Fibroblast of villous mesenchyme (primary cell): ENCODE data around the gene CCDC136. TPM values are rescaled to one million over a fixed set of nuclear protein-coding genes. Genes with fewer than 3 reads are reported as not detected.

Experiments used
- DNase-seq: peaks from one replicate; pipeline ENCODE4 v3.0.0-alpha.2; 2010; ENCODE audit warnings: low read depth
- H3K4me3 ChIP-seq: 2 replicates; pipeline ENCODE4 v1.5.1; 2011; ENCODE audit warnings: low read depth, mild to moderate bottlenecking, low read length
- total RNA-seq: library from RNA; depleted of rRNA; stranded (reverse); fragments of >200 nt; gene quantifications from 2 replicates; pipeline ENCODE4 v1.2.3, GENCODE V29; 2012
- TF ChIP-seq, protein P1 (sequence below): IDR thresholded peaks from 2 replicates; pipeline ENCODE4 v1.5.1; 2012; ENCODE audit warnings: low read depth, mild to moderate bottlenecking, low read length; ENCODE audit not compliant: insufficient read depth

The CCDC136 gene
- total RNA-seq, 1 donor, result 9.9 TPM

DNA sequence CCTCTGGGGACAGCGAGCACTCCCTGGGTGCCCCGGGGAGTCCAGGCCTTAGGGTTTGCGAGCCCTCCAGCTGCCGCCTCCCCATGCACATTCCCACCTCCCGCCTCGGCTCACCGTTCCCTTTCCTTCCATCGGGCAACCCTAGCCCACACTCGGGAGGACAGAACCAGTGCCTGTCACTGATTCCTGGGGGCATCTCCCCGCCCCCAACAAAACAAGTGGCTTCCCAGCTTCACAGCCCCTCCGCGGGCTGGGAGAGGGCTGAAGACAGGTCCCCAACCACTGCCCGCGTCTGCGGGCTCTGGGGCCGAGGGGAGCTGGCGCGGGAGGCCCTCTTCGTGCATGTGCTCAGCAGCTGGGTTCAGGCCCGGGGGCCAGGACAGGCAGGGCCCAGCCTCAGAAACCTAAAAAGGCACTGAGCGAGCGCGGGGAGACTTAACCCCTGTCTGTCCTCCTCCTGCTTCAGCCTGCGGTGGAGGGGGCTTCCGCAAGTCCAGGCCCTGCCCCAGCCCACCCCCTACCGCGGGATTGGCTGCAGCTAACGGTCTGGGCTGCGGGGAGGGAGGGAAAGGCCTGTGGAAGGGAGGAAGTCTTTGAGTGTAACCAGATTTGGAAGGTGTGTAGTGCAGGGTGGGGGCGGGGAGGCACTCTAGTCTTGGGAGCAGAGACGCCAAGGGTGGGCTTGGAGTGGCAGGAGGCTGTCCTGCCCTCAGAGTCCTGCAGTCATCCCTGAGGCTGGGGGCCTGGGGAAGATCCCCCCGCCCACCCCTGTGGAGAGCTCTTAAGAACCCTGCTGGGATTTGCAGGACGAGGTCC lies 39.6 kb downstream of the CCDC136 start:
- peak; percentile 74 for DNase-seq
- H3K4me3 ChIP-seq, result peak overlapping the region; percentile 78
- TF ChIP-seq, protein P1, sequence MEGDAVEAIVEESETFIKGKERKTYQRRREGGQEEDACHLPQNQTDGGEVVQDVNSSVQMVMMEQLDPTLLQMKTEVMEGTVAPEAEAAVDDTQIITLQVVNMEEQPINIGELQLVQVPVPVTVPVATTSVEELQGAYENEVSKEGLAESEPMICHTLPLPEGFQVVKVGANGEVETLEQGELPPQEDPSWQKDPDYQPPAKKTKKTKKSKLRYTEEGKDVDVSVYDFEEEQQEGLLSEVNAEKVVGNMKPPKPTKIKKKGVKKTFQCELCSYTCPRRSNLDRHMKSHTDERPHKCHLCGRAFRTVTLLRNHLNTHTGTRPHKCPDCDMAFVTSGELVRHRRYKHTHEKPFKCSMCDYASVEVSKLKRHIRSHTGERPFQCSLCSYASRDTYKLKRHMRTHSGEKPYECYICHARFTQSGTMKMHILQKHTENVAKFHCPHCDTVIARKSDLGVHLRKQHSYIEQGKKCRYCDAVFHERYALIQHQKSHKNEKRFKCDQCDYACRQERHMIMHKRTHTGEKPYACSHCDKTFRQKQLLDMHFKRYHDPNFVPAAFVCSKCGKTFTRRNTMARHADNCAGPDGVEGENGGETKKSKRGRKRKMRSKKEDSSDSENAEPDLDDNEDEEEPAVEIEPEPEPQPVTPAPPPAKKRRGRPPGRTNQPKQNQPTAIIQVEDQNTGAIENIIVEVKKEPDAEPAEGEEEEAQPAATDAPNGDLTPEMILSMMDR, result no peak

DNA sequence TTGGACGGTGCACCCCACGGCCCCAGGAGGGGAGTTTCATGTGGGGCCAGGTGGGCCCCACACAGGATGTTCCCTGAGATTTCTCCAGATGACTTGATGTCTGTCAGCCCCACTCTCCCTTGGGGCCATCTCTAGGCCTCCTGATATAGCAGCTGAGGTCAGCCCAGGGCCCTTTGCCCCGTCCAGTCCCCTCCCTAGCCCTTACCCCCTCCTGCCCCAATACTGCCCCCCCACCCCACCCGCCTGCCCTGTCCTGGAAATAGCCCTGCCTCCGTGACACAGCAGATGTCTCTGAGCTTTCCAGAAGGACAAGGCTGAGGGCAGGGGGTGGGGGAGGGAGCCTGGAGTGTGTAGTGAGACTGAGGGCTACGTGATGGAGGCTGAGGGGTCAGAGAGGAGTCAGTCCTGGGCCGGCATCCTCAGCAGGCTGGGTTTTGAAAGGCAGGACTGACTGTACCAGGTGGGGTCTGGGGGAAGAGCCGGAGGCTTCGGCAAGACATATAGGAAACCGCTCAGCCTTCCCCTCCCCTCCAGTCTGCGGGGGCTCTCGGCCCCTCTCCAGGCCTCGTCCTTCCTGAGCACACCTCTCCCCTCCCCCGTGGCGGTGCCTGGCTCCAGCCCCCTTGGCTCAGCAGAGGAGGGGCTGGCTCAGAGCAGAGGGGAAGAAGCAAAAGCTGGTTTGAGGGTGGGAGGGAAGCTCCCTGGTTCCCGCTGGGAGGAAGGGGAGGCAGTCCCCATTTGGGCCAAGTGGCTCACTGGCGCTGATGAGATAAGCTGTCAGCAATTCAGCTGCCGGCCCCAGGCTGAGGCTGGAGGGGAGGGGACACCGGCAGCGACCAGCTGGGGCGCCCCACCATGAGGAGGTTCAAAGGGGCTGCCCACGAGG lies 40.5 kb downstream of the CCDC136 start:
- H3K4me3 ChIP-seq, result peak overlapping the region; percentile 78
- peak; percentile 31 for DNase-seq
- TF ChIP-seq, protein P1, result no peak

DNA sequence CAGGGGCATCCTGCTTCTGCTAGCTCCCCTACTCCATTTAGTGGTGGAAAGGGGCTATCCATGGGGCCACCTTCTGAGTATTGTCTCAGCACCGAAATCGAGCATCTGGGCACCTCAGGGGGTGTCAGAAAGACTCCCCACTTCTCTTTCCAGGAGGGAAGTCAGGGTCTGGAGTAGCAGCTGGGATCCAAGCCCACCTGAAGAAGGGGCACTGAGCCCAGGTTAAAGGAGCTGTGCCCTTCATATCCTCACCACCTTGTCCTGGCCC lies 41.0 kb downstream of the CCDC136 start:
- H3K4me3 ChIP-seq, result peak overlapping the region; percentile 78
- DNase-seq, result no peak
- TF ChIP-seq, protein P1, result no peak

DNA sequence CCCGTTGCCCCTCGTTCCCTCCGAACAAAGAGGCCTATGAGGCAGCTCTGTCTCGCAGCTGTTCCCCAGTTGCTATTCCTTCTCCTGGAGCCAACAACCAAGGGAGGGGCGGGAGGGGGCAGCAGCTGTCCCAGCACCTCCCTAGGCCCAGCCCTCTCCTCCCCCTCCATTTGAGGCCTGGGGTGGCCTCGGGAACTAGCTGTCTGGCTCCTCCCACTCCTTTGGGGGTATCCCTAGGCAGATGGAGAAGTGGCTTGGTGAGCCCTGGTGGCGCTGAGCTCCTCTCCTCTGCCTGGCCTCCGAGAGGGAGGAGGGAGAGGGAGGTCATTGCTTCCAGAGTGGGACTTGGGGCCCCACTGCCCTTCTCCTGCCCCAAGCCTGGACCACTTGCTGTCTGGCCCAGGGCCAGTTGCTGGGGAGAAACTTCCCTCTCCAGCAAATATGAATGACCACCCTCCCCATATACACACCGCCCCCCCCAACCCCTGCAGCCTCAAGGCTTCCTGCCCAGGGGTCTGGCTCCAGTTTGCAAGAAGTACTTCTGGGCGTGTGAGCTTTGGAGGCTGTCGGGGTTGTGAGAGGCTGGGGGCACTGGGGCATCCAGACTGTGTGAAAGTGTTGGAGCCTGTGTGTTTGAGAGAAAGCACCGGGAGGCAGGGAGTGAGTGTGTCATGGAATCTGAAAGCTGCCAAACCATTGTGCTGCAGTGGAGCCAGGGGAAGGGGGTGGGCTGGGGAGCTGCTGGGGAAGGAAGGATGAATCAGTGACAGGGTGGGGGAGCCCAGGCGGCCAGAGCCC lies 41.6 kb downstream of the CCDC136 start:
- TF ChIP-seq, protein P1, result no peak
- peak; percentile 60 for DNase-seq
- H3K4me3 ChIP-seq, result peak overlapping the region; percentile 78

DNA sequence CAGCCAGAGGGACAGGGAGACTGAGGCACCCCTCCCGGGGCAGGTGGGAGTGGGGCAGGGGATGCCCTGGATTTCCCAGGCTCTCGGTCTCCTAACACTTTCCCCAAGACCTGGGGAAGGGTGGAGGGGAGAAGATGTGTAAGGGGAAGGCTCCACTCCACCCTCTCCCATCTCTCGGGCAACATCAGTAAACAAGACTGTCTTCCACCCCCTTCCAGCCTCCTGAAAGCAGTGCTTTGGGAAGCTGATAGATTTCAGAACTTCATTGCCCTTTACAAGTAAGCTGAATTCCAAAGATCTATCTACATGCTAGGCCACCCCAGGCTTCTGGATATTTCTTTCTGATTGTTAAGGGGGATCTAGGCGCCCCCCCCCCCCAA lies 42.2 kb downstream of the CCDC136 start:
- H3K4me3 ChIP-seq, result no peak overlapping the region
- TF ChIP-seq, protein P1, result no peak
- DNase-seq, result peak; percentile 34

DNA sequence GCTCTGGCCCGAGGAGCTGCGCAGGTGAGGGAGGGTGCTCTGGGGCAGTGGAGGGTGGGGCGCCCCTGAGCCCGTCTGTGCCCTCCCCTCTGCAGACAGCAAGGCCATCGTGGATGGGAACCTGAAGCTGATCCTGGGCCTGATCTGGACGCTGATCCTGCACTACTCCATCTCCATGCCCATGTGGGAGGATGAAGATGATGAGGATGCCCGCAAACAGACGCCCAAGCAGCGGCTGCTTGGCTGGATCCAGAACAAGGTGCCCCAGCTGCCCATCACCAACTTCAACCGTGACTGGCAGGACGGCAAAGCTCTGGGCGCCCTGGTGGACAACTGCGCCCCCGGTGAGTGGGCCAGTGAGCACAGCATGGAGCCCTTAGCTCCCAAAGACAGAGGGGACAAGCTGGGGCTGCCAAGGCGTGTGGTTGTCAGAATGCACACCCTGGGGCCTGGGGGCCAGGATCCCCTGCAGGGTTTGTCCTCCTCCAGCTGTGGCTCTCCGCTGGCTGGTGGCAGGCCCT lies 43.5 kb downstream of the CCDC136 start:
- DNase-seq, result no peak
- TF ChIP-seq, protein P1, result no peak
- no peak overlapping the region for H3K4me3 ChIP-seq
